CD4-positive, alpha-beta T cell (primary cell): ENCODE measurements around the gene SORD. TPM values are rescaled to one million over a fixed set of nuclear protein-coding genes. Genes with fewer than 3 reads are reported as not detected.
"Not testable (repeated sequence)": the region's sequence is repeated elsewhere in the genome, so short reads cannot be mapped to it uniquely, and the experiment has no call there.

Source experiments
- ATAC-seq: fragments of 200-7000 bp; cut with Tn5 transposase; one replicate; pipeline ENCODE4 v1.10.0; 2022; ENCODE audit warnings: mild to moderate bottlenecking; ENCODE audit not compliant: poor library complexity
- CTCF ChIA-PET: fragments of 350-600 bp; sonication (Branson Sonifier 250); formaldehyde crosslinking; loops from one replicate; lab custom pipeline; 2021; ENCODE audit warnings: antibody characterized with exemption, inconsistent platforms; lab: Charles Lee
- POLR2A ChIA-PET: fragments of 350-600 bp; sonication (Branson Sonifier 250); formaldehyde crosslinking; loops from one replicate; lab custom pipeline; 2021; ENCODE audit warnings: antibody characterized with exemption, inconsistent platforms; lab: Charles Lee
- DNase-seq, 14 experiments: peaks; one replicate each; pipeline ENCODE4 v3.0.0-alpha.2; 2013 to 2020; ENCODE audit warnings: mixed read lengths in 2 of 14
- H3K27ac ChIP-seq, 2 donors: one replicate each; pipeline versions ENCODE4 v1.5.1 to v1.7.0; 2013; ENCODE audit warnings: low read length in 2 of 2, low read depth in 1 of 2, mild to moderate bottlenecking in 1 of 2
- H3K27me3 ChIP-seq, 2 experiments: 1 replicate in 1 of 2; 2 replicates in 1 of 2; pipeline versions ENCODE4 v1.6.1 to v1.7.0; 2013; ENCODE audit warnings: low read length in 2 of 2, control low read depth in 1 of 2, mild to moderate bottlenecking in 1 of 2, moderate library complexity in 1 of 2; ENCODE audit not compliant: insufficient read depth in 2 of 2, control insufficient read depth in 1 of 2
- H3K36me3 ChIP-seq: one replicate; pipeline ENCODE4 v1.6.1; 2013; ENCODE audit warnings: low read length, control low read depth; ENCODE audit not compliant: insufficient read depth
- H3K4me1 ChIP-seq: one replicate; pipeline ENCODE4 v1.6.1; 2013; ENCODE audit warnings: low read length, control low read depth; ENCODE audit not compliant: insufficient read depth
- H3K4me3 ChIP-seq: one replicate; pipeline ENCODE4 v1.5.1; 2013; ENCODE audit warnings: mild to moderate bottlenecking, low read length, moderate library complexity
- H3K9me3 ChIP-seq, 2 experiments: 1 replicate in 1 of 2; 2 replicates in 1 of 2; pipeline versions ENCODE4 v1.6.1 to v1.7.0; 2013; ENCODE audit warnings: low read length in 2 of 2, mild to moderate bottlenecking in 2 of 2, control low read depth in 1 of 2, moderate library complexity in 1 of 2; ENCODE audit not compliant: control insufficient read depth in 1 of 2, insufficient read depth in 1 of 2
- H3K27ac Mint-ChIP-seq: one replicate; pipeline ENCODE4 v1.8.0; 2020; ENCODE audit warnings: mixed read lengths
- H3K27me3 Mint-ChIP-seq: one replicate; pipeline ENCODE4 v1.8.0; 2021; ENCODE audit warnings: mixed read lengths
- H3K36me3 Mint-ChIP-seq: one replicate; pipeline ENCODE4 v1.8.0; 2021; ENCODE audit warnings: low read depth, mixed read lengths
- H3K4me1 Mint-ChIP-seq: one replicate; pipeline ENCODE4 v1.8.0; 2021; ENCODE audit warnings: low read depth, mixed read lengths
- H3K4me3 Mint-ChIP-seq: one replicate; pipeline ENCODE4 v1.8.0; 2020; ENCODE audit warnings: mild to moderate bottlenecking, mixed read lengths
- H3K9me3 Mint-ChIP-seq: one replicate; pipeline ENCODE4 v1.8.0; 2020; ENCODE audit warnings: mixed read lengths
- CTCF ChIP-seq: fragments of 200-600 bp; IDR thresholded peaks from one replicate; pipeline ENCODE4 v1.8.0; 2022; ENCODE audit warnings: antibody characterized with exemption, mild to moderate bottlenecking
- intact Hi-C, 2 experiments: fragments of 100-400 bp; cut with DNase I in 1 of 2; cut with micrococcal nuclease in 1 of 2; formaldehyde crosslinking; loops; one replicate each; pipeline versions ENCODE4 v1.15.1 to v1.9.0; 2023 to 2025; cut with DNase I, micrococcal nuclease
- total RNA-seq, 174 experiments: library from RNA in 2 of 174; stranded (reverse) in 2 of 174; gene quantifications; one replicate each; pipeline ENCODE4 v1.2.3 and lab custom pipeline; 2021 to 2026

The SORD gene
- total RNA-seq, 2 experiments from 2014 or later = 1.7 to 1.8 TPM

- DNase-seq (no peak), ATAC-seq (no peak)
- no peaks in the 10 kb centered on the region for H3K9me3 ChIP-seq
- intact Hi-C loops = loop anchor here in 1 of 2 experiments (1.0 kb wide), 1 partner anchor 165 kb away; no protein-coding TSS in a partner anchor
- no peaks in the 10 kb centered on the region for H3K27me3 ChIP-seq
- TF ChIP-seq CTCF = no peak
- no peak overlapping the region for H3K27ac ChIP-seq
- ChIA-PET CTCF (no interaction called here), POLR2A (no interaction called here)
- Mint-ChIP-seq H3K36me3 (no peaks in the 10 kb centered on the region), H3K4me3 (no peak overlapping the region), H3K27me3 (no peaks in the 10 kb centered on the region), H3K27ac (no peak overlapping the region), H3K9me3 (no peaks in the 10 kb centered on the region), H3K4me1 (peaks cover 22% of the 10 kb centered on the region)
- H3K4me3 ChIP-seq = no peak overlapping the region
- H3K4me1 ChIP-seq = peaks cover 18% of the 10 kb centered on the region
- H3K36me3 ChIP-seq = no peaks in the 10 kb centered on the region
Observed at GRCh38 chr15:45026651-45027190, 3.7 kb downstream of the SORD start.

- Mint-ChIP-seq H3K27me3 (no peaks in the 10 kb centered on the region), H3K4me3 (no peak overlapping the region), H3K9me3 (no peaks in the 10 kb centered on the region), H3K36me3 (no peaks in the 10 kb centered on the region), H3K27ac (no peak overlapping the region), H3K4me1 (peaks cover 21% of the 10 kb centered on the region)
- intact Hi-C loops = loop anchor here in 1 of 2 experiments (1.0 kb wide), 1 partner anchor 166 kb away; no protein-coding TSS in a partner anchor
- POLR2A ChIA-PET = no interaction called here
- H3K4me3 ChIP-seq = no peak overlapping the region
- DNase-seq (no peak), ATAC-seq (no peak)
- H3K4me1 ChIP-seq = peaks cover 15% of the 10 kb centered on the region
- no peak overlapping the region for H3K27ac ChIP-seq
- TF ChIP-seq CTCF = no peak
- CTCF ChIA-PET = no interaction called here
- no peaks in the 10 kb centered on the region for H3K36me3 ChIP-seq
- no peaks in the 10 kb centered on the region for H3K27me3 ChIP-seq
- H3K9me3 ChIP-seq = no peaks in the 10 kb centered on the region
Observed at GRCh38 chr15:45027220-45027619, 4.2 kb downstream of the SORD start.

- H3K27ac ChIP-seq = no peak overlapping the region
- H3K36me3 ChIP-seq = no peaks in the 10 kb centered on the region
- ChIA-PET CTCF (no interaction called here), POLR2A (no interaction called here)
- Mint-ChIP-seq H3K9me3 (no peaks in the 10 kb centered on the region), H3K4me3 (no peak overlapping the region), H3K27ac (no peak overlapping the region), H3K27me3 (no peaks in the 10 kb centered on the region), H3K36me3 (no peaks in the 10 kb centered on the region), H3K4me1 (peaks cover 4% of the 10 kb centered on the region)
- no peaks in the 10 kb centered on the region for H3K9me3 ChIP-seq
- TF ChIP-seq CTCF = no peak
- H3K4me3 ChIP-seq = no peak overlapping the region
- ATAC-seq = no peak
- H3K27me3 ChIP-seq = no peaks in the 10 kb centered on the region
- no peak for DNase-seq
- intact Hi-C loops = loop anchor here (1.0 to 10.0 kb wide), 3 partner anchors 76 to 178 kb away; partner anchors contain the start of gene TERB2 (in 1 of the 2)
- H3K4me1 ChIP-seq = no peaks in the 10 kb centered on the region
Observed at GRCh38 chr15:45030743-45031142, 7.7 kb downstream of the SORD start.

- intact Hi-C loops = loop anchor here in 1 of 2 experiments (2.0 to 10.0 kb wide), 2 partner anchors 77 to 179 kb away; partner anchors contain the start of gene TERB2
- H3K4me1 Mint-ChIP-seq = peaks cover 12% of the 10 kb centered on the region
Observed at GRCh38 chr15:45031522-45032028, 8.6 kb downstream of the SORD start.

GRCh38 chr15:45032501-45032900 lies 9.5 kb downstream of the SORD start:
- H3K27me3 Mint-ChIP-seq, H3K27me3 ChIP-seq, H3K9me3 Mint-ChIP-seq, H3K27ac Mint-ChIP-seq, ATAC-seq, H3K4me1 ChIP-seq, POLR2A ChIA-PET, H3K9me3 ChIP-seq, H3K36me3 Mint-ChIP-seq, CTCF ChIA-PET, H3K36me3 ChIP-seq, H3K4me3 ChIP-seq, H3K27ac ChIP-seq, DNase-seq, H3K4me3 Mint-ChIP-seq: not testable (repeated sequence)
- H3K4me1 Mint-ChIP-seq = peaks cover 19% of the 10 kb centered on the region
- intact Hi-C loops = loop anchor here in 1 of 2 experiments (10.0 kb wide), 1 partner anchor 78 kb away; the partner anchor contains the start of gene TERB2

More at GRCh38 chr15:45031522-45032028, 8.6 kb downstream of the SORD start:
- H3K4me3 ChIP-seq, H3K9me3 Mint-ChIP-seq, DNase-seq, H3K9me3 ChIP-seq, H3K4me1 ChIP-seq, H3K36me3 ChIP-seq, H3K4me3 Mint-ChIP-seq, CTCF ChIA-PET, H3K27me3 Mint-ChIP-seq, H3K27ac Mint-ChIP-seq, POLR2A ChIA-PET, H3K27me3 ChIP-seq, ATAC-seq, H3K36me3 Mint-ChIP-seq, H3K27ac ChIP-seq: not testable (repeated sequence)
